D721Med (cell line): Measurements from ENCODE around the gene CHRDL1.

Experiments used
- DNase-seq: peaks from one replicate; pipeline ENCODE4 v3.0.0; 2011; ENCODE audit warnings: low spot score; ENCODE audit not compliant: insufficient read length
- FAIRE-seq: peaks from 2 replicates; lab custom pipeline; 2011; peaks lifted over from hg19 to GRCh38; lab: Jason Lieb, UNC
- TF ChIP-seq, protein P1 (sequence below): IDR thresholded peaks from 2 replicates; pipeline ENCODE4 v1.5.1; 2012; ENCODE audit warnings: mild to moderate bottlenecking, control low read depth; ENCODE audit not compliant: insufficient read depth; ENCODE audit errors: missing control alignments

CHRDL1 gene

GRCh38 chrX:110758781-110759422 lies 36.7 kb downstream of the CHRDL1 start:
- no peak for DNase-seq

DNA sequence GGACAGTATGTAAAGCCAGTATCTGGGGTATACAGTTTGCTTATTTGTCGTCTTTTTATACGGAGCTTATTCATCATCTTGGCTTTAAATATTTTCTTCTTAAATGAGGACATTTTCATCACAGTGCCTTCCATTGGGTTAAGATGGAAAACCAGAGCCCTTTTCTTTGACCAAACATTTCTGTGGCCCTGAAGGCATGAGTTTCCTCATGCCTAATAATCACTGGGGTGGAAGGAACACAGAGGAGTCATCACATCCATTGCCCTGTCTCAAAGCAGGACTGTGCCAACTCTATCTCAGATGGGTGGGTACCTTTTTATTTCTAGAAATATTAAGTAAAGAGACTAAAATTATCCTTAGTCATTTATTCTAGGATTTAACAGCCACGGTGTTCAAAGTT lies 40.0 kb downstream of the CHRDL1 start:
- TF ChIP-seq, protein P1, sequence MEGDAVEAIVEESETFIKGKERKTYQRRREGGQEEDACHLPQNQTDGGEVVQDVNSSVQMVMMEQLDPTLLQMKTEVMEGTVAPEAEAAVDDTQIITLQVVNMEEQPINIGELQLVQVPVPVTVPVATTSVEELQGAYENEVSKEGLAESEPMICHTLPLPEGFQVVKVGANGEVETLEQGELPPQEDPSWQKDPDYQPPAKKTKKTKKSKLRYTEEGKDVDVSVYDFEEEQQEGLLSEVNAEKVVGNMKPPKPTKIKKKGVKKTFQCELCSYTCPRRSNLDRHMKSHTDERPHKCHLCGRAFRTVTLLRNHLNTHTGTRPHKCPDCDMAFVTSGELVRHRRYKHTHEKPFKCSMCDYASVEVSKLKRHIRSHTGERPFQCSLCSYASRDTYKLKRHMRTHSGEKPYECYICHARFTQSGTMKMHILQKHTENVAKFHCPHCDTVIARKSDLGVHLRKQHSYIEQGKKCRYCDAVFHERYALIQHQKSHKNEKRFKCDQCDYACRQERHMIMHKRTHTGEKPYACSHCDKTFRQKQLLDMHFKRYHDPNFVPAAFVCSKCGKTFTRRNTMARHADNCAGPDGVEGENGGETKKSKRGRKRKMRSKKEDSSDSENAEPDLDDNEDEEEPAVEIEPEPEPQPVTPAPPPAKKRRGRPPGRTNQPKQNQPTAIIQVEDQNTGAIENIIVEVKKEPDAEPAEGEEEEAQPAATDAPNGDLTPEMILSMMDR: no peak
- no peak for DNase-seq
- no peak for FAIRE-seq

More at GRCh38 chrX:110758781-110759422, 36.7 kb downstream of the CHRDL1 start:
- no peak for FAIRE-seq
- TF ChIP-seq, protein P1: no peak

DNA sequence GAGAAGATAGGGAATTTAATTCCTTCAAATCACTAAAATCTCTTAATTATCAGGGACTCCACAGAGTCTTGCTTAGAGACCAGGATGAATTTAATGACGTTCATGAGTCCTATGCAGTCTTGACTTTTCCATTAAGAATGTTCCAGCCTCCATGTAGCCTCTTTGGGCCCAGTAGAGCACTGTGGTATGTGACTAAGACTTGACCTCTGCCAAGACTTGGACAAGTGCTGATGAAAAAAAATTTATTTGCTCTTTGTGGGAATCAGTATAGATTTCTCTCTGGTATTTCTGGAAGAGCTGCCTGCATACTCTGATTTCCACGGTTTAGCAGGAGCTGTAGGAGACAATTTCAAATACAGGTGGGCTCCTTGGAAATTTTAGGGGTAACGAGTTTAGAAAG lies 40.6 kb downstream of the CHRDL1 start:
- TF ChIP-seq, protein P1: no peak
- no peak for FAIRE-seq
- DNase-seq: no peak

DNA sequence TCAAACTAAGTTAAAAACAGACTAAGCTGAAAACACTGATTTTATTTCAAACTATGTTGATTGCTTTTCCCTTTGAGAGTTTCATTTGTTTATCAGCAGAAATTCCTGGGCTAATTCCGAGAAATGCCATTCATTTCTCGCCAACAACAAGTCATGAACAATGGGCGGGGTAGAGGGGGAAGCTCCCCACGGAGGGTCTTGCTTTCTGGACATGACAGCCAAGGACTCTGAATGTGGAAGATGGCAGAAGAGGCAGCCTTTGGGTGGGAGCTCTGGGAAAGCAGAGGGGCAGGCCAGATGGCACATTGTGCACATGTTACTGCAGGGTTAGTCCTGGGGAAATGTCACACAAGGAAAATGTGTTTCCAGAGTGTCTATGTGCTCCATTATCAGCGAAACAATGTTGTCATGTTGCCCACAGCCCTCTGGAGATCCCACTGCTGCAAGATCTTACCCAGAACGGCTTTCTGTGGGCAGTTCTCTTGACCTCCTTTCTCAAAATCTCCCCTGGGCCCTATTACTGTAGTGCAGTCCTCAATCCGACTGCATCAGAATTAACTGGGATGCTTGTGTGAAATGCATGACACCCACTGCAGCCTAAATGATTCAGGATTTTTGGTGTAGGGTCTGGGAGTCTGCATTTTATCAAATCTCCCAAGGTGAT lies 45.0 kb downstream of the CHRDL1 start:
- no peak for DNase-seq
- TF ChIP-seq, protein P1: no peak
- no peak for FAIRE-seq

GRCh38 chrX:110748256-110748806 lies 47.3 kb downstream of the CHRDL1 start:
- TF ChIP-seq, protein P1: no peak
- DNase-seq (no peak), FAIRE-seq (no peak)

DNA sequence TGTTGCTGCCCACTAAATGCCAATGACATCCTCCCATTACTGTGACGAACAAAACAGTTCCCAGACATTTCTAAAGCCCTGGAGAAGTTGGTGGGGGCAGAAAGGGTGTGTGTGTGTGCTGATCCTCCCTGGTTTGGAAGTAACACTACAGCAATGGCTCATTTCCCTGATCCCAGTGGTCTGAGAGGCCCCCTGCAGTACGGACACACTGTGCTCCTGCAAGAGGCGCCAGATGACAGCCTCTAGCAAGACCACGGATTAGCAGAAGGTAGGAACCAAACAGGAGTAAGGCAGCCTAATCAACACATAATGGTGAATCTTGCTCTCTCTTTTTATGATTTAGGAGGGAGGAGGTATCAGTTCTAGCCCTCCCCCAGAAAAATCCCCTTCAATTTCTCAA lies 49.6 kb downstream of the CHRDL1 start:
- no peak for DNase-seq
- TF ChIP-seq, protein P1: no peak
- FAIRE-seq: no peak

DNA sequence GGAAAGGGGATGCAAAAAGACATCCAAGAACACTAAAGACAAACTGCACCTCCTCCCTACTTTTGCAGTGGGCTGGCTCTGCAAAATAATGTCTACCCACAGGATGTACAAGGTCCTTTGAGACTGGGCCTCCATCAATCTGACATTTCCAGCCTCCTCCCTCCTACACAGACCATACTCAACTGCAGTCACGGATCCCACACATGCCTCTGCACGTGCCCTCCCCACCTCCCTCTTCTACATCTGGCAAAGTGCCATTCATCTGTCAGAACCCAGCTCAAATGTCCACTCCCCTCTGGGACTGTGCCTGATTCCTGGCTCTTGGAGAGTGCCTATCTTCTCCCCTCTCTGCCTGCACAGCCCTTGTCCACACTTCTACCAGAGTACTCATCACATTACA lies 50.3 kb downstream of the CHRDL1 start:
- no peak for FAIRE-seq
- TF ChIP-seq, protein P1: no peak
- no peak for DNase-seq
